IMR-90 (cell line): ENCODE measurements around the gene SHROOM3.

ENCODE experiments used
- CTCF ChIP-seq: conservative IDR thresholded peaks from 2 replicates; pipeline ENCODE4 v1.5.1; 2012; ENCODE audit warnings: mild to moderate bottlenecking, low read depth, low read length, improper control_type of control experiment
- FOS ChIP-seq: fragments of 150-350 bp; IDR thresholded peaks from 2 replicates; pipeline ENCODE4 v1.6.1; 2016; ENCODE audit warnings: low read depth, low read length
- MXI1 ChIP-seq: IDR thresholded peaks from 2 replicates; pipeline ENCODE4 v1.6.1; 2012; ENCODE audit warnings: low read depth, mild to moderate bottlenecking, low read length, moderate library complexity, borderline replicate concordance
- POLR2A ChIP-seq: IDR thresholded peaks from 2 replicates; pipeline ENCODE4 v1.6.1; 2012; ENCODE audit warnings: mild to moderate bottlenecking, low read depth, low read length
- RAD21 ChIP-seq: IDR thresholded peaks from 2 replicates; pipeline ENCODE4 v1.6.1; 2012; ENCODE audit warnings: low read length, improper control_type of control experiment
- RFX5 ChIP-seq: IDR thresholded peaks from 2 replicates; pipeline ENCODE4 v1.8.0; 2012; ENCODE audit warnings: low read depth, mild to moderate bottlenecking, low read length, moderate library complexity
- SMC3 ChIP-seq: fragments of 150-350 bp; IDR thresholded peaks from 2 replicates; pipeline ENCODE4 v1.6.1; 2016; ENCODE audit warnings: low read depth, mild to moderate bottlenecking, antibody characterized with exemption, low read length, moderate library complexity
- USF2 ChIP-seq: fragments of 150-350 bp; IDR thresholded peaks from 2 replicates; pipeline ENCODE4 v1.6.1; 2017; ENCODE audit warnings: mild to moderate bottlenecking, antibody characterized with exemption, low read length, low read depth

GRCh38 chr4:76687746-76688448 is 252.9 kb downstream of the SHROOM3 start:
- TF ChIP-seq CTCF (no peak), FOS (no peak), MXI1 (no peak), USF2 (no peak), RFX5 (no peak), SMC3 (no peak), POLR2A (no peak), RAD21 (no peak)
